Cardiac fibroblast (primary cell): ENCODE data around the gene CLIC5.

Experiments
- DNase-seq, 2 donors: peaks; one replicate each; pipeline versions ENCODE4 v3.0.0 to v3.0.0-alpha.2; 2010; ENCODE audit warnings: low read depth in 2 of 2
- H3K4me3 ChIP-seq, 2 donors: replicated peaks in 1 of 2; 1 replicate in 1 of 2; 2 replicates in 1 of 2; pipeline ENCODE4 v1.5.1; 2011; ENCODE audit warnings: low read depth in 2 of 2, low read length in 2 of 2, mild to moderate bottlenecking in 2 of 2, moderate library complexity in 1 of 2
- TF ChIP-seq, protein P1 (sequence below): IDR thresholded peaks from one replicate; pipeline ENCODE4 v1.5.1; 2011; ENCODE audit warnings: low read depth, mild to moderate bottlenecking, low read length, inconsistent platforms

The CLIC5 gene

DNA sequence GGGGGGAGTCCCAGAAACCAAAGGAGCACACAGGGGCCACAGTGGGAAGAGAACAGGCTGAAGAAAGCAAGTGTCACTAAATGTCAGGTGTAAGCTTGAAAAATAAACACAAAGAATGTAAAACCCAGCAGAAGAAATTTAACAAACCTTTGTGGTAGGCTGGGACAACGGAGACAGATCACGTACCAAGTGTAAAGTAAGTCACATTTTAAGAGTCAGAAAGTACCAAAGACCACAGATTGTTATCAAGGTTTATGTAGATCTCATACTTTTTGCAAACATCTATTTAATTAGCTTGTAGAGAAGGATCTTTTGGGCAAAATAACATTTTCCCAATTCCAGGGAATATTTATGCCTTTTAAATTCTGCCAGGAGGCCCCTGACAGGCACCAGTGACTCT, 1.6 kb downstream of the CLIC5 start:
- TF ChIP-seq, protein P1, sequence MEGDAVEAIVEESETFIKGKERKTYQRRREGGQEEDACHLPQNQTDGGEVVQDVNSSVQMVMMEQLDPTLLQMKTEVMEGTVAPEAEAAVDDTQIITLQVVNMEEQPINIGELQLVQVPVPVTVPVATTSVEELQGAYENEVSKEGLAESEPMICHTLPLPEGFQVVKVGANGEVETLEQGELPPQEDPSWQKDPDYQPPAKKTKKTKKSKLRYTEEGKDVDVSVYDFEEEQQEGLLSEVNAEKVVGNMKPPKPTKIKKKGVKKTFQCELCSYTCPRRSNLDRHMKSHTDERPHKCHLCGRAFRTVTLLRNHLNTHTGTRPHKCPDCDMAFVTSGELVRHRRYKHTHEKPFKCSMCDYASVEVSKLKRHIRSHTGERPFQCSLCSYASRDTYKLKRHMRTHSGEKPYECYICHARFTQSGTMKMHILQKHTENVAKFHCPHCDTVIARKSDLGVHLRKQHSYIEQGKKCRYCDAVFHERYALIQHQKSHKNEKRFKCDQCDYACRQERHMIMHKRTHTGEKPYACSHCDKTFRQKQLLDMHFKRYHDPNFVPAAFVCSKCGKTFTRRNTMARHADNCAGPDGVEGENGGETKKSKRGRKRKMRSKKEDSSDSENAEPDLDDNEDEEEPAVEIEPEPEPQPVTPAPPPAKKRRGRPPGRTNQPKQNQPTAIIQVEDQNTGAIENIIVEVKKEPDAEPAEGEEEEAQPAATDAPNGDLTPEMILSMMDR = no peak
- no peak for DNase-seq
- H3K4me3 ChIP-seq = no peak overlapping the region

DNA sequence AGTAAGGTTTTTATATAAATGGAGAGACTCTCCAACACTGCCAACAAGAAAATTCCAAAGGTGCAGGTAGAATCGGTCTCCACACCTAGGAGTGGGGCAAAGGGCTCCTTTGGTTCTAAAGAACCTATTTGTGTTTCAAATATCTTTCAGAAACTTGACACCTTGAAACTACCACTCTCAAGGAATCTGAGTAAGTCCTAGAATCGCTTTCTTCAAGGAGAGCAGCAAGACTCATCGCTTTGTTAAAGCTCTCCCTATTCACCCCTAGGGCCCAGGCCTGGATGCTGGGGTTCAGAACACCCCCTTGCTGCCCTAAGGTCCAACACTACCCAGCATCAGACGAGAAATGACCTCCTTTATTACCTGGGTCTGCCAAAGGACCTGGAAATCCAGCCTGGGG, 2.0 kb downstream of the CLIC5 start:
- no peak overlapping the region for H3K4me3 ChIP-seq
- no peak for DNase-seq
- TF ChIP-seq, protein P1 = no peak

- TF ChIP-seq, protein P1 = no peak
These were observed 2.8 kb downstream of the CLIC5 start for GRCh38 chr6:46012834-46013233.

DNA sequence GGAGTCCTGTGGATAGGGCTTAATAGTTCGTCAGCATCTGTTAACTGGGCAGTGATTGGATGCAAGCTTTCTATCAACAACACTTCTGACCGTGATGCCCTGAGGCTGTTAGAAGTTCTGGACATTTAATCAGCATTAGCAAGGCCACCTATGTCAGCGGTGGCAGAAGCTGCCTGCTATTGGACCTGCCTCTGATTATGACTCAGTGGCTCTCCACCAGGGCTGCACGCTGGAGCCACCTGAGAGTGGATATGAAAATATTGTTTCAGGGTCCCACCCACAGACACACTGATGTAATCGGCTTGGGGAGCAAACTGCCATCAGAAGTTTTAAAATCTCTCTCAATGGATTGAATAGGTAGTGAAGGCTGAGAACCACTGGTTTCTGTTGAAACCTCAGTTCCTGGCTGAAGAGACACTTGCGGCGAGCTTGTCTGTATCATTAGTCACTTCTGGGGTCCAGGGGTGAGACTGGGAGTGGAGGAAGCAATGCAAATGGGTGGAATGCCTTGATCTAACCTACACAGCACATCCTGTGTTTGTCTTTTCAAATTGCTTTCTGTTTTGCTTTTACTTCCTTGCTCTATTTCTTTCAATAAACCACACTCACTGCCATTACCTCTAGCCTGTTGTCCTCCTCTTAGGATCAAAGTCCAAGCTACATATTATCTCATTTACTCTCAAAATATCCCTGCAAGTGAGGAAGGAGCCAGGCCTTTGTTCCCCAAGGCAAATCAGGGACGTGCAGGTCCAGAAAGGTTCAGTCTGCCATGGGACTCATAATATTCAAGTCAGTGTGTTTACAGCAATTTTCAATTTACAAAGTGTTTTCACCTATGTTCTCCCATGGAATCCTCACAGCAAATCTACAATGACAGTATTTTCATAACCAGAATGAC, 4.2 kb downstream of the CLIC5 start:
- H3K4me3 ChIP-seq = no peak overlapping the region
- TF ChIP-seq, protein P1 = no peak
- no peak for DNase-seq

More at GRCh38 chr6:46012834-46013233, 2.8 kb downstream of the CLIC5 start:
- no peak overlapping the region for H3K4me3 ChIP-seq
- DNase-seq = no peak

GRCh38 chr6:46010771-46011170, 4.9 kb downstream of the CLIC5 start:
- DNase-seq = no peak
- TF ChIP-seq, protein P1 = no peak
- H3K4me3 ChIP-seq = no peak overlapping the region

DNA sequence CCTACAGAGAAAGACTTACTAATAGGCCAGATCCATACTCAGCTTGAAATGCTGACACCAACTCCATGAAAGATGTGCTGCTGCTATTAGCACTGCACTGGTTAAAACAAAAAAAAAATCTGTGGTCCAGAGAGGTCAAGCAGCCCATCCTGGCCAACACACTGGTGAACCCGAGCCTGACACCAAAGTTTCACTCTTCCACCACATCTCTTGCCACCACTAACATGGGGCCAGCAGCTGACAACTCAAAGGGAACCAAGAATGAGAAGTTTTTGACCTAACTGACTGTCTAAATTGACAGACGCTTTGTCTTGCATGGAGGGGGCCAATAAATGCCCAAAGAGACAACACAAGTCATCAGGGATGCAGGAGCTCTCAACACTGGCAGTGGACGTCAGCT, 5.4 kb downstream of the CLIC5 start:
- DNase-seq = no peak
- TF ChIP-seq, protein P1 = no peak
- H3K4me3 ChIP-seq = no peak overlapping the region
